Adrenal gland (tissue), 12 donors: ENCODE data around the gene GARS1. TPM values are rescaled to one million over a fixed set of nuclear protein-coding genes. Genes with fewer than 3 reads are reported as not detected.

Experiments
- DNase-seq, 7 donors: peaks; one replicate each; pipeline ENCODE4 v3.0.0-alpha.2; 2019 to 2020
- H3K27ac ChIP-seq, 5 donors: fragments of 200-600 bp; sonication (generic) in 4 of 5; 1 replicate in 3 of 5; 2 replicates in 2 of 5; pipeline versions ENCODE4 v1.5.1 to v1.8.0; 2016 to 2020; ENCODE audit warnings: mild to moderate bottlenecking in 1 of 5
- H3K27me3 ChIP-seq: fragments of 200-600 bp; 2 replicates; pipeline ENCODE4 v1.8.0; 2021
- H3K36me3 ChIP-seq, 2 donors: fragments of 200-600 bp; replicated peaks in 1 of 2; 1 replicate in 1 of 2; 2 replicates in 1 of 2; pipeline versions ENCODE4 v1.5.1 to v1.8.0; 2018 to 2022
- H3K4me1 ChIP-seq, 2 donors: fragments of 200-600 bp; replicated peaks in 1 of 2; 1 replicate in 1 of 2; 2 replicates in 1 of 2; pipeline versions ENCODE4 v1.5.1 to v1.8.0; 2018 to 2021
- H3K4me3 ChIP-seq, 4 donors: fragments of 200-600 bp; sonication (generic) in 3 of 4; one replicate each; pipeline ENCODE4 v1.5.1; 2016 to 2018
- H3K9me3 ChIP-seq, 3 donors: fragments of 200-600 bp; sonication (generic) in 1 of 3; replicated peaks in 1 of 3; 1 replicate in 2 of 3; 2 replicates in 1 of 3; pipeline versions ENCODE4 v1.5.1 to v1.8.0; 2016 to 2021
- CTCF ChIP-seq, 6 experiments: fragments of 450-650 bp in 4 of 6; fragments of 200-600 bp in 2 of 6; sonication (generic) in 1 of 6; IDR thresholded peaks; 1 replicate in 5 of 6; 2 replicates in 1 of 6; pipeline versions ENCODE4 v1.5.1 to v1.8.0; 2016 to 2021; ENCODE audit warnings: antibody characterized with exemption in 6 of 6, mild to moderate bottlenecking in 2 of 6, moderate library complexity in 1 of 6
- POLR2A ChIP-seq, 2 donors: fragments of 450-650 bp; IDR thresholded peaks; one replicate each; pipeline ENCODE4 v1.6.1; 2017; ENCODE audit warnings: antibody characterized with exemption in 2 of 2, mild to moderate bottlenecking in 2 of 2, moderate library complexity in 1 of 2
- WGBS, 4 donors: extraction: QIAGEN DNeasy Blood & Tissue Kit in 2 of 4; methylation state at CpG; one replicate each; pipeline versions ENCODE4 v1.1.5 to v1.1.7; 2013 to 2017; 5-methylcytosine and 5-hydroxymethylcytosine counted together
- intact Hi-C, 2 donors: fragments of 100-400 bp; cut with DNase I; formaldehyde crosslinking; loops; one replicate each; pipeline versions ENCODE4 v1.14.1 to v1.15.0; 2022 to 2023
- polyA plus RNA-seq, 3 donors: library from polyadenylated mRNA; stranded (reverse); fragments of 200-250 nt in 2 of 3; fragments of 350-450 nt in 1 of 3; fragmentation: Illumina TruSeq in 1 of 3; extraction: RNeasy Lipid Tissue Mini Kit (QIAGEN cat#74804) in 1 of 3; gene quantifications; one replicate each; pipeline ENCODE4 v1.2.3, GENCODE V29; 2013 to 2014
- total RNA-seq, 9 donors: library from RNA; depleted of rRNA in 4 of 9; stranded (reverse); fragments of >200 nt in 4 of 9; fragments of 120-200 nt in 1 of 9; fragmentation: NEBNext Ultra II Directional in 1 of 9; extraction: Animal tissue kit (Norgen Biotek cat#: 25700) in 1 of 9; gene quantifications; one replicate each; pipeline versions ENCODE4 v1.1.0 to v1.2.4, GENCODE V29; 2013 to 2023
- donor health status: healthy with polysubstance abuse.
- donor health status: Bipolar disorder and iron deficiency.
- donor health status: DM: yes; HTN: yes; CAD: no.
- donor health status: DM: no; HTN: no; CAD: no.
- donor health status: DM: no; HTN: no; CAD: no.
- donor health status: DM: yes; HTN: yes; CAD: no.

The GARS1 gene
- total and polyA plus RNA-seq, 12 donors = 36.3 to 188 (median 69.4) TPM

GRCh38 chr7:30655096-30655970 lies 60.7 kb downstream of the GARS1 start:
- peak in 1 of 7 donors; percentile 7 for DNase-seq
- TF ChIP-seq CTCF (IDR thresholded peaks at IDR 0.05) = no peak
- Histone ChIP-seq H3K27me3 (no peaks in the 10 kb centered on the region), H3K27ac (no peak overlapping the region), H3K4me1 (no peaks in the 10 kb centered on the region), H3K9me3 (no peaks in the 10 kb centered on the region), H3K4me3 (no peak overlapping the region), H3K36me3 (no peaks in the 10 kb centered on the region)
- WGBS, 4 donors = 82 to 92% (median 91%) methylated on average over 17 to 22 of the region's 22 CpGs
- intact Hi-C loops = no loop called here

GRCh38 chr7:30656006-30656957 lies 61.6 kb downstream of the GARS1 start:
- no peaks in the 10 kb centered on the region for H3K36me3 ChIP-seq
- H3K4me3 ChIP-seq = no peak overlapping the region
- 81 to 87% (median 83%) methylated on average over 18 to 21 of the region's 21 CpGs for WGBS, 4 donors
- no peaks in the 10 kb centered on the region for H3K4me1 ChIP-seq
- intact Hi-C loops = no loop called here
- H3K27ac ChIP-seq = no peak overlapping the region
- DNase-seq = no peak
- no peaks in the 10 kb centered on the region for H3K27me3 ChIP-seq
- TF ChIP-seq POLR2A (IDR thresholded peaks at IDR 0.05) = no peak
- no peak for TF ChIP-seq CTCF (IDR thresholded peaks at IDR 0.05)
- no peaks in the 10 kb centered on the region for H3K9me3 ChIP-seq

GRCh38 chr7:30657131-30657530 lies 62.5 kb downstream of the GARS1 start:
- no peak for DNase-seq
- TF ChIP-seq CTCF (IDR thresholded peaks at IDR 0.05) (no peak), POLR2A (IDR thresholded peaks at IDR 0.05) (no peak)
- H3K9me3 ChIP-seq = no peaks in the 10 kb centered on the region
- no peak overlapping the region for H3K4me3 ChIP-seq
- no peaks in the 10 kb centered on the region for H3K36me3 ChIP-seq
- H3K27ac ChIP-seq = no peak overlapping the region
- intact Hi-C loops = no loop called here
- 82 to 96% (median 94%) methylated on average over 2 of the region's 2 CpGs for WGBS, 4 donors
- no peaks in the 10 kb centered on the region for H3K27me3 ChIP-seq
- H3K4me1 ChIP-seq = no peaks in the 10 kb centered on the region

GRCh38 chr7:30658479-30659074 lies 63.9 kb downstream of the GARS1 start:
- no peak overlapping the region for H3K27ac ChIP-seq
- no peaks in the 10 kb centered on the region for H3K9me3 ChIP-seq
- no peak for DNase-seq
- WGBS, 4 donors = 50 to 89% (median 75%) methylated on average over 1 to 3 of the region's 3 CpGs
- H3K4me1 ChIP-seq = no peaks in the 10 kb centered on the region
- no peaks in the 10 kb centered on the region for H3K36me3 ChIP-seq
- H3K27me3 ChIP-seq = no peaks in the 10 kb centered on the region
- no peak overlapping the region for H3K4me3 ChIP-seq
- intact Hi-C loops = loop anchor here in 1 of 2 donors (2.0 kb wide), 1 partner anchor 56 kb away; no protein-coding TSS in a partner anchor
- TF ChIP-seq CTCF (IDR thresholded peaks at IDR 0.05) = no peak
- TF ChIP-seq POLR2A (IDR thresholded peaks at IDR 0.05) = no peak
